ENCODE results near the gene ARHGEF40.

Gene ARHGEF40

DNA sequence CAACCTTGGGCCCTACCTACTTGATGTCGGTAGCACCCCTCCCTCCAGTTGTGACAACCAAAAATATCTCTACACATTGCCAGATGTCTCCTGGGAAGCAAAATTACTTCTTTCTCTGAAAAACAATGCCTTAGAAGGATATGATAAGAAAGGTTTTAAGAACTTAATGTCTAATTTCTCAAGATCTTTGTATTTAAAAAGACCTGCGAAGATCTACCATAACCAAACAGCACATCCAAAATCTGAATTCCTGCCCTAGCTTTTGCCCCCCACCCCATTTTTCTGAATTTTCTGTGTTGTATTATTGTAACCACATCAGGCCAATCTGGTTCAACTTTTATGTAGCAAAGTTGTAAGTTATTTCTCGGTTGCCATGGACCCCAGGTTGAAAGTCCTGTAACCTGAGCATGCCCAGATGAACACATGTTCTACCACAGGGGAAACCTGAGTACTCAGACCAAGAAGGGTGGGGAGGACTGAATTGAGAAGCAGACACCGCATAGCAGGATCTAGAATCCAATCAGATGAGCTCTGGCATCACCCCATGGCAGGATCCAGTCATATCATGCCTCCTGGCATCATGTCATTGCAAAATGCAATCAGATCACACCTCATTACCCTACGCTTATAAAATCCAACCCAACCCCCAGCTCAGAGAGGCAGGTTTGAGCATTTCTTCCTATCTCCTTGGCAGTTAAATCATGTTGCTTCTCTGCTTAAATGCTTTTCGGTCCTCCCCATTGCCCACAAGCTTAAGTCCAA is 39.5 kb downstream of the ARHGEF40 start:
- in situ Hi-C loops (cut with HindIII; ENCODE audit: low sequenced_read_pairs): no loop called here

DNA sequence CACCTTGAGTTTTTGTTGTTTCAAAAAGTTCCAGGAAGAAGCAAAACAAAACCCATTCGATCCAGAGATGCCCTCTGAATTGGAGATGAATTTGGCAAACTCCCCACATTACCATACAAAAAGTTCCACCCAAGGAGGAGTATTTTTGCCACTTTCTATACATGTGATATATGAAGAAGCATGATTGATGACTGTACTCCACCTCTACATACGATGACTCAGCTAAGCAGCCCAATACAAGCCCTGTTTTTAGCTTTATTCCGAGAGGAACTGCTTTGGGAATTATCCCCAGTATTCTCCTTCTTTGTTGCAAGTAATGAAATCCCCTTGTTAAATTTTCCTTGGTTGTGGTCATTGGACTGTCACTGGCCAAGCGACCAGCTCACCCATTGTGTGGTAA is 42.2 kb downstream of the ARHGEF40 start:
- in situ Hi-C loops (cut with HindIII; ENCODE audit: low sequenced_read_pairs): no loop called here

DNA sequence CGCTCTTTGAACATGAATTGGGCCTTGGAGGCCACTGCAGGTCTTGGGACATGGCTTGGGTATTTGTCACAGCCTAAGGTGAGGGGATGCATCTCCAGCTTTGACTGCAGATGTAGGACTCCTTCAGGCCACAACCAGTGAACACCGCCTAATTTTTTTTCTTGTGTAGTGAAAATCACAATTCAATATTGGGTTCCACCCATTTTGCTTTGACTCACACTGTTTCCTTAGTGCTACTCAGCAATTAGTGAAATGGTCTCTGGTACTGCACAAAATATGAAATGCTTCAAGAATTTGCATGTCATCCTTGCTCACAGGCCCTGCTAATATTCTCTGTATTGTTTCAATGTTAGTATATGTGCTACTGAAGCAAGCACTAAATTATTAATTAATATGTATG is 43.3 kb downstream of the ARHGEF40 start:
- in situ Hi-C loops (cut with HindIII; ENCODE audit: low sequenced_read_pairs): no loop called here

DNA sequence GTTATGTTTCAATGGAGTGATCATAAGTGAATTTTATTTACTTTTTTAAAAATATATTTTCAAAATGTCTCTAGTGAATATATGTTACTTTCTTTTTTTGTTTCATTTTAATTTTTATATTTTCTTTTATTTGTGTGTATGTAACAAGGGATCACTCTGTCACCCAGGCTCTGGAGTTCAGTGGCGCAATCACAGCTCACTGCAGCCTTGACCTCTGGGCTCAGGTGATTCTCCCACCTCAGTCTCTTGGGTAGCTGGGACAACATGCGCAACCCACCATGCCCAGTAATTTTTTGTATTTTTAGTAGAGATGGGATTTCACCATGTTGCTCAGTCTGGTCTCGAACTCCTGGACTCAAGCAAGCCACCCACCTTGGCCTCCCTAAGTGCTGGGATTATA is 48.8 kb downstream of the ARHGEF40 start:
- in situ Hi-C loops (cut with HindIII; ENCODE audit: low sequenced_read_pairs): no loop called here

DNA sequence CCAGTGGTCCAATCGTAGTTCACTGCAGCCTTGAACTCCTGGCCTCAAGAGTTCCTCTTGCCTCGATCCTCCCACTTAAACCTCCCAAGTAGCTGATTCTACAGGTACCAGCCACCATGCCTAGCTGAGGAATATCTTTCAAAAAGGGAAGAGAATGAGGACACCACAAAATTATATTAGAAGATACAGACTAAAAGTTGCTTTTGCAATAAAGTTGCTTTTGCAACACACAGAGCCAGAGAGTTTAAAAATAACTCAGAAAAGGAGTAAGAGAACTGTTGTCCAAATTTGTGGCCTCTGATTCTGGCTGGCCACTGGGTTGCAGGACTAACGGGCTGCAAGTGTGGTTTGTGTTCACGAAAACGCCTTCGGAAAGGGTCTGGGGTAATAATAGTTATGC is 50.6 kb downstream of the ARHGEF40 start:
- in situ Hi-C loops (cut with HindIII; ENCODE audit: low sequenced_read_pairs): no loop called here

DNA sequence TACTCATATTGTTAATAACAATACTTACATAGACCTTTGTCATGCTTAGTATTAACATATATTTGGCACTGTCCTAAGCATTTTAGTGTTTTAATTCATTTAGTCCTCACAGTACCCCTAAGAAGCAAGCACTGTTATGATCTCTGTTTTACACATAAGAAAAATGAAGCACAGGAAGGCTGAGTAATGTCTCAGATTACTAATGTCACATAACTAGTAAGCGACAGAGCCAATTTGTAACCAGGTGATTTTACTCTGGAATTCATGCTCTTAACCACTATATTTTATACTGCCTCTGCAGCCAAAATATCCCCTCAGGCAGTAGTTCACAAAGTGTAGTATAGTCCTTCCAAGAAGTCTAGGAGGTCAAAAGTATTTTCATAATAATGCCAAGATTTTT is 51.0 kb downstream of the ARHGEF40 start:
- in situ Hi-C loops (cut with HindIII; ENCODE audit: low sequenced_read_pairs): no loop called here

DNA sequence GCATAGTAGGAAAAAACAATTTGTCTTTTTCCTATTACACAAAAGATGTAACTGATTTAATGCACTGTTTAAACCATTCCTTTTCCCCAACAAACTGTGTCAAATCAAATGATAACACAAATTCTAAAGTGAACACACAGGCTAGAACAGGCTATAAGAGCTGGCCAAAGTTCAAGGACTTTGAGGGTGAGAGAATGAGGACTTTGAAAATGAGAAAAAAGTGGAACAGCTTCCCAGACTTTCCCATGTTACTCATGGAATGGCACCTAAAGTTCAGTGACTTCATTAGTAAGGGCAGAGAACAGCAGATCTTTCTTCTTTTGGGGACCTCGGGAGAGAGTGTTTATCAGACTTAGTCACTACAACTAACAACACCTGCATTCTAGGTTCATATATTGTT is 53.3 kb downstream of the ARHGEF40 start:
- in situ Hi-C loops (cut with HindIII; ENCODE audit: low sequenced_read_pairs): no loop called here

DNA sequence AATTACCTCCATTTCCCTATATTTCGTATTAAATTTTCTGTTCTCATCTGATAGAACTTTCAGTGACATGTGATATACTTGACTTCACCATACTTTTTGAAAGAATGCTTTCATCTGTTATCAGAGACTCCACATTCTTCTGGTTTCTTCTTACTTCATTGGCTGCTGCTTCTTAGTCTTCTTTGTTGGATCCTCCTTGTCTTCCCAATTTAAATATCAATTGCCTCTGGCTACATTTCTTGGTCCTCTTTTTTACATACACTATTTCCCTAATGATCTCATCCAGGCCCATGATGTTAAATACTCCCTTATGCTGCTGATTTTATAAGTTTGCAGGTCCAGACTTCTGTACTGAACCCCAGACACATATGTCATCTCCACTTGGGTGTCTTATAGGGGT is 63.8 kb downstream of the ARHGEF40 start:
- in situ Hi-C loops (cut with HindIII; ENCODE audit: low sequenced_read_pairs): no loop called here

DNA sequence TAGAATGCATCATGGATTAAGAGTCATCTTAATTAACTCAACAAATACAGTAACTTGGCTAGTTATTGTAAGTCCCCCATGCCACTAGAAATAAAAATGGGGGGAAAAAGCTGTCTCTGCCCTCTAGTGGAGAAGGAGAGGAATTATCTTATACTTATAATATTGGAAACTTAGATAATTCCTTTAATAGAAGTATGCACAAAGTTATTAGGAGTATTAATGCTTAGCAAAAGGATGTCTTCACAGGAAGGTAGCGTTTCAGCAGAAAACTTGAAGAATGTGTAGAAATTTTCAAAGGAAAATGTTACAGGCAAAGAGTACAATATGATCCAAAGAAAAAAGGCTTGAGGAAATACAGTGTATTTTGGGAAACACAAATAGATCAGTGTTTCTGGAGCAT is 65.9 kb downstream of the ARHGEF40 start:
- in situ Hi-C loops (cut with HindIII; ENCODE audit: low sequenced_read_pairs): no loop called here
